ENCODE data around the gene HOXD11.

GRCh38 chr2:176132205-176133171 is 25.4 kb downstream of the HOXD11 start:
- TF ChIP-seq, protein P1, sequence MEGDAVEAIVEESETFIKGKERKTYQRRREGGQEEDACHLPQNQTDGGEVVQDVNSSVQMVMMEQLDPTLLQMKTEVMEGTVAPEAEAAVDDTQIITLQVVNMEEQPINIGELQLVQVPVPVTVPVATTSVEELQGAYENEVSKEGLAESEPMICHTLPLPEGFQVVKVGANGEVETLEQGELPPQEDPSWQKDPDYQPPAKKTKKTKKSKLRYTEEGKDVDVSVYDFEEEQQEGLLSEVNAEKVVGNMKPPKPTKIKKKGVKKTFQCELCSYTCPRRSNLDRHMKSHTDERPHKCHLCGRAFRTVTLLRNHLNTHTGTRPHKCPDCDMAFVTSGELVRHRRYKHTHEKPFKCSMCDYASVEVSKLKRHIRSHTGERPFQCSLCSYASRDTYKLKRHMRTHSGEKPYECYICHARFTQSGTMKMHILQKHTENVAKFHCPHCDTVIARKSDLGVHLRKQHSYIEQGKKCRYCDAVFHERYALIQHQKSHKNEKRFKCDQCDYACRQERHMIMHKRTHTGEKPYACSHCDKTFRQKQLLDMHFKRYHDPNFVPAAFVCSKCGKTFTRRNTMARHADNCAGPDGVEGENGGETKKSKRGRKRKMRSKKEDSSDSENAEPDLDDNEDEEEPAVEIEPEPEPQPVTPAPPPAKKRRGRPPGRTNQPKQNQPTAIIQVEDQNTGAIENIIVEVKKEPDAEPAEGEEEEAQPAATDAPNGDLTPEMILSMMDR (conservative IDR thresholded peaks at IDR 0.05; ENCODE audit: low read length): no peak
- TF ChIP-seq EZH2phosphoT487 (IDR thresholded peaks at IDR 0.05; ENCODE audit: borderline replicate concordance, low read depth, low read length): peak; percentile 64; the same call in 1 of the 2 replicates
